Small intestine (tissue), 7 donors: ENCODE results near the gene IL17RD. TPM values are rescaled to one million over a fixed set of nuclear protein-coding genes. Genes with fewer than 3 reads are reported as not detected.

Source experiments
- DNase-seq, 2 donors: peaks; one replicate each; pipeline versions ENCODE4 v3.0.0 to v3.0.0-alpha.2; 2013
- FAIRE-seq: peaks from 2 replicates; lab custom pipeline; 2012; peaks lifted over from hg19 to GRCh38; lab: Jason Lieb, UNC
- H3K27ac ChIP-seq, 3 donors: one replicate each; pipeline ENCODE4 v1.5.1; 2013; ENCODE audit warnings: low read length in 2 of 3, mild to moderate bottlenecking in 2 of 3, control low read depth in 1 of 3, inconsistent platforms in 1 of 3, low read depth in 1 of 3, moderate library complexity in 1 of 3
- H3K27me3 ChIP-seq, 3 donors: one replicate each; pipeline ENCODE4 v1.6.1; 2013; ENCODE audit warnings: low read length in 3 of 3, inconsistent platforms in 1 of 3; ENCODE audit not compliant: control insufficient read depth in 3 of 3, insufficient read depth in 3 of 3
- H3K36me3 ChIP-seq, 3 donors: one replicate each; pipeline ENCODE4 v1.6.1; 2013; ENCODE audit warnings: low read length in 3 of 3, inconsistent platforms in 1 of 3, low read depth in 1 of 3, mild to moderate bottlenecking in 1 of 3, moderate library complexity in 1 of 3; ENCODE audit not compliant: control insufficient read depth in 3 of 3, insufficient read depth in 2 of 3
- H3K4me1 ChIP-seq, 3 donors: one replicate each; pipeline ENCODE4 v1.6.1; 2013; ENCODE audit warnings: low read length in 2 of 3, inconsistent platforms in 1 of 3, low read depth in 1 of 3, mild to moderate bottlenecking in 1 of 3, moderate library complexity in 1 of 3; ENCODE audit not compliant: control insufficient read depth in 3 of 3, insufficient read depth in 2 of 3
- H3K4me3 ChIP-seq, 3 donors: one replicate each; pipeline ENCODE4 v1.5.1; 2013; ENCODE audit warnings: low read length in 3 of 3, control low read depth in 1 of 3, inconsistent platforms in 1 of 3, low read depth in 1 of 3, mild to moderate bottlenecking in 1 of 3, moderate library complexity in 1 of 3
- H3K9me3 ChIP-seq, 2 donors: one replicate each; pipeline ENCODE4 v1.6.1; 2013; ENCODE audit warnings: low read depth in 1 of 2, low read length in 1 of 2; ENCODE audit not compliant: control insufficient read depth in 2 of 2, insufficient read depth in 1 of 2
- WGBS, 3 donors: extraction: QIAGEN DNeasy Blood & Tissue Kit; methylation state at CpG; one replicate each; pipeline ENCODE4 v1.1.7; 2013; 5-methylcytosine and 5-hydroxymethylcytosine counted together
- polyA plus RNA-seq, 4 donors: library from polyadenylated mRNA; stranded (reverse) in 3 of 4; unstranded in 1 of 4; fragments of 200-250 nt in 3 of 4; fragments of 120-200 nt in 1 of 4; gene quantifications; one replicate each; pipeline versions ENCODE4 v1.2.1 to v1.2.3, GENCODE V29; 2013
- donor health status: healthy with polysubstance abuse.
- donor health status: control.
- donor health status: control.
- donor health status: Bipolar disorder and iron deficiency.
- donor health status: healthy.

Gene IL17RD
- polyA plus RNA-seq, 4 donors: 0.87 to 1.5 TPM; not detected in 2

DNA sequence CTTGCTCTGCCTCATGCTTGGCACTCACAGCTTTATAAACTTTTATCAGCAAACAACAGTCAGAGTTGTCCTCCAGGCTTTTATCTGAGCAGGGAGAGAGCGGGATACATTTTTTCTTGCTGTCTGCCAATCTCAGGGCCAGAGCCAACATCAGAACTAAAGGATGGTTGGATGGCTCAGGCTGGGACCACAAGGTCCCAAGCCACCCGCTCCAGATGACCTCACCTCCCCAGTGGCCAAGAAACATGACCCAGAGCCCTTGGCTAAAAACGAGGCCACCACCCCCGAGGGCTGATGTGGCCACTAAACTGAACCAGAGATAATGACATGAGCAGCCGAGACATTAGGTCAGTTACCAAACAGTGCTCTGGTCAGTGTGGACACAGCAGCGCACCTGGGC lies 123.5 kb downstream of the IL17RD start:
- 59 to 76% (median 73%) methylated on average over 6 of the region's 6 CpGs for WGBS, 3 donors
- H3K4me3 ChIP-seq: no peak overlapping the region
- H3K27me3 ChIP-seq: no peaks in the 10 kb centered on the region
- no peak for DNase-seq
- no peaks in the 10 kb centered on the region for H3K36me3 ChIP-seq
- no peak overlapping the region for H3K27ac ChIP-seq
- no peaks in the 10 kb centered on the region for H3K9me3 ChIP-seq
- peaks cover 0 to 3% (median 0%) of the 10 kb centered on the region in 3 donors for H3K4me1 ChIP-seq
- no peak for FAIRE-seq

Other genes starting within 250 kb of the IL17RD start
- under 1 TPM in 1 of 4 donors, not detected in 3; 0.22 TPM for gene SPATA12, start 104.7 kb downstream of the IL17RD start, polyA plus RNA-seq
- 1 to 10 TPM in 2 of 4 donors, not detected in 2; 1.3 to 1.4 TPM for gene HESX1, start 34.6 kb upstream of the IL17RD start, polyA plus RNA-seq
- gene APPL1, start 62.4 kb upstream of the IL17RD start, polyA plus RNA-seq: 10 to 100 TPM; 10.1 to 34.3 (median 13.2) TPM
- gene ASB14, start 127.3 kb upstream of the IL17RD start, polyA plus RNA-seq: under 1 TPM in 1 of 4 donors, not detected in 3; 0.74 TPM